ENCODE data around the gene LSAMP.

Gene LSAMP

GRCh38 chr3:116281313-116282143 is 163.8 kb downstream of the LSAMP start:
- no peak for DNase-seq

GRCh38 chr3:116280130-116280740 is 165.1 kb downstream of the LSAMP start:
- DNase-seq, result no peak

- DNase-seq, result no peak
Measured at GRCh38 chr3:116276675-116277074, 168.6 kb downstream of the LSAMP start.

- DNase-seq, result no peak
Measured at GRCh38 chr3:116270056-116270455, 175.2 kb downstream of the LSAMP start.

GRCh38 chr3:116267116-116267515 is 178.2 kb downstream of the LSAMP start:
- DNase-seq, result no peak

- no peak for DNase-seq
Measured at GRCh38 chr3:116265976-116266584, 179.2 kb downstream of the LSAMP start.

GRCh38 chr3:116265320-116265695 is 180.0 kb downstream of the LSAMP start:
- no peak for DNase-seq

- no peak for DNase-seq
Measured at GRCh38 chr3:116264546-116265319, 180.6 kb downstream of the LSAMP start.

- DNase-seq, result no peak
Measured at GRCh38 chr3:116263842-116264545, 181.3 kb downstream of the LSAMP start.

- no peak for DNase-seq
Measured at GRCh38 chr3:116260491-116260890, 184.8 kb downstream of the LSAMP start.

GRCh38 chr3:116259984-116260383 is 185.3 kb downstream of the LSAMP start:
- no peak for DNase-seq

GRCh38 chr3:116256843-116257485 is 188.3 kb downstream of the LSAMP start:
- DNase-seq, result no peak

GRCh38 chr3:116254541-116254940 is 190.7 kb downstream of the LSAMP start:
- DNase-seq, result no peak

- no peak for DNase-seq
Measured at GRCh38 chr3:116253511-116253910, 191.8 kb downstream of the LSAMP start.

- DNase-seq, result no peak
Measured at GRCh38 chr3:116247605-116248004, 197.7 kb downstream of the LSAMP start.

GRCh38 chr3:116246406-116246980 is 198.8 kb downstream of the LSAMP start:
- no peak for DNase-seq

- DNase-seq, result no peak
Measured at GRCh38 chr3:116242825-116243224, 202.5 kb downstream of the LSAMP start.

- no peak for DNase-seq
Measured at GRCh38 chr3:116241677-116242076, 203.6 kb downstream of the LSAMP start.

GRCh38 chr3:116240261-116240660 is 205.0 kb downstream of the LSAMP start:
- DNase-seq, result no peak

- no peak for DNase-seq
Measured at GRCh38 chr3:116238846-116239565, 206.3 kb downstream of the LSAMP start.
